ENCODE data around the gene ENKUR.
A peak's percentile ranks its signal among the peaks of the same experiment; 100 is the strongest.
"Not testable (repeated sequence)": the region's sequence is repeated elsewhere in the genome, so short reads cannot be mapped to it uniquely, and the experiment has no call there.

Gene ENKUR

GRCh38 chr10:24969841-24970281, 46.1 kb downstream of the ENKUR start:
- no peak for DNase-seq

- not testable (repeated sequence) for DNase-seq
Measured at GRCh38 chr10:24968951-24969350, 47.0 kb downstream of the ENKUR start.

- DNase-seq = no peak
Measured at GRCh38 chr10:24968349-24968748, 47.6 kb downstream of the ENKUR start.

- DNase-seq = no peak
Measured at GRCh38 chr10:24966962-24967481, 48.9 kb downstream of the ENKUR start.

- no peak for DNase-seq
Measured at GRCh38 chr10:24965051-24965450, 50.9 kb downstream of the ENKUR start.

- DNase-seq = no peak
Measured at GRCh38 chr10:24963521-24964041, 52.4 kb downstream of the ENKUR start.

GRCh38 chr10:24962995-24963394, 53.0 kb downstream of the ENKUR start:
- no peak for DNase-seq

GRCh38 chr10:24961582-24961981, 54.4 kb downstream of the ENKUR start:
- no peak for DNase-seq

- no peak for DNase-seq
Measured at GRCh38 chr10:24959382-24959730, 56.6 kb downstream of the ENKUR start.

GRCh38 chr10:24958721-24959381, 57.1 kb downstream of the ENKUR start:
- no peak for DNase-seq

GRCh38 chr10:24958091-24958720, 57.8 kb downstream of the ENKUR start:
- no peak for DNase-seq

- DNase-seq = not testable (repeated sequence)
Measured at GRCh38 chr10:24957624-24958051, 58.3 kb downstream of the ENKUR start.

- DNase-seq = no peak
Measured at GRCh38 chr10:24953675-24954074, 62.3 kb downstream of the ENKUR start.

GRCh38 chr10:24952707-24953645, 63.0 kb downstream of the ENKUR start:
- peak; percentile 80 for DNase-seq

GRCh38 chr10:24952143-24952706, 63.7 kb downstream of the ENKUR start, which contains the start of gene PRTFDC1:
TSS of gene PRTFDC1 (minus strand) at chr10:24952606. CDS start at chr10:24952575, 31 bp downstream.
- DNase-seq = peak; percentile 80

GRCh38 chr10:24951201-24952142, 64.5 kb downstream of the ENKUR start:
- peak; percentile 73 for DNase-seq

GRCh38 chr10:24950439-24950838, 65.5 kb downstream of the ENKUR start:
- no peak for DNase-seq

GRCh38 chr10:24949616-24950015, 66.3 kb downstream of the ENKUR start:
- DNase-seq = no peak

GRCh38 chr10:24947304-24948097, 68.5 kb downstream of the ENKUR start:
- no peak for DNase-seq

- peak; percentile 56 for DNase-seq
Measured at GRCh38 chr10:24944512-24945255, 71.3 kb downstream of the ENKUR start.
